ENCODE data around the gene NT5M. TPM values are rescaled to one million over a fixed set of nuclear protein-coding genes. Genes with fewer than 3 reads are reported as not detected.

The NT5M gene
- total and polyA plus RNA-seq, 9 of the 15 experiments (the other 6 are each of a cell fraction or from before 2014, with no cell fraction given), result 0.24 to 10.1 (median 3.4) TPM

DNA sequence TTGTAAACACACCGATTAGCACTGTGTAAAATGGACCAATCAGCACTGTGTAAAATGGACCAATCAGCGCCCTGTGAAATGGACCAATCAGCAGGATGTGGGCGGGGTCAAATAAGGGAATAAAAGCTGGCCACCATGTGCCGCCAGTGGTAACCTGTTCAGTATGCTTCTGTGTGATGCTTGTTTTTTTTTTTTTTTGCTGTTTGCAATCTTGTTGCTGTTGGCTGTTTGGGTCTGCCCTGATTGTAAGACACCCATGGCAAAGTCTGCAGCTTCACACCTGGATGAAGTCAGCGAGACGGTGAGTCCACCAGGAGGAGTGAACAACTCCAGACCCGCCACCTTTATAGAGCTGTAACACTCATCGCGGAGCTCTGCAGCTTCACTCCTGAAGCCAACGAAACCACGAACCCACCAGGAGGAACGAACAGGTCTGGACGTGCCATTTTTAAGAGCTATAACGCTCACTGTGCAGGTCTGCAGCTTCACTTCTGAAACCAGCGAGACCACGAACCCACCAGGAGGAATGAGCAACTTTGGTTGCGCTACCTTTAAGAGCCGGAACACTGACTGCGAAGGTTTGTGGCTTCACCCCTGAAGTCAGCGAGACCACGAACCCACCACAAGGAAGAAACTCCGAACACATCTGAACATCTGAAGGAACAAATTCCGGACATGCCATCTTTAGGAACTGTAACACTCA lies 88.6 kb downstream of the NT5M start (continued):
- TF ChIP-seq, protein P1, sequence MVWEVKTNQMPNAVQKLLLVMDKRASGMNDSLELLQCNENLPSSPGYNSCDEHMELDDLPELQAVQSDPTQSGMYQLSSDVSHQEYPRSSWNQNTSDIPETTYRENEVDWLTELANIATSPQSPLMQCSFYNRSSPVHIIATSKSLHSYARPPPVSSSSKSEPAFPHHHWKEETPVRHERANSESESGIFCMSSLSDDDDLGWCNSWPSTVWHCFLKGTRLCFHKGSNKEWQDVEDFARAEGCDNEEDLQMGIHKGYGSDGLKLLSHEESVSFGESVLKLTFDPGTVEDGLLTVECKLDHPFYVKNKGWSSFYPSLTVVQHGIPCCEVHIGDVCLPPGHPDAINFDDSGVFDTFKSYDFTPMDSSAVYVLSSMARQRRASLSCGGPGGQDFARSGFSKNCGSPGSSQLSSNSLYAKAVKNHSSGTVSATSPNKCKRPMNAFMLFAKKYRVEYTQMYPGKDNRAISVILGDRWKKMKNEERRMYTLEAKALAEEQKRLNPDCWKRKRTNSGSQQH (CRISPR knock-in tag; IDR thresholded peaks at IDR 0.05), result no peak
- no peak for TF ChIP-seq TGIF2 (CRISPR knock-in tag; IDR thresholded peaks at IDR 0.05)
- TF ChIP-seq TARDBP (IDR thresholded peaks at IDR 0.05), result no peak
- no peak for TF ChIP-seq ZZZ3 (IDR thresholded peaks at IDR 0.05)
- no peak for TF ChIP-seq GATAD2A (IDR thresholded peaks at IDR 0.05)
- no peak for TF ChIP-seq ZNF696 (CRISPR knock-in tag; conservative IDR thresholded peaks at IDR 0.05)
- TF ChIP-seq ZNF384 (IDR thresholded peaks at IDR 0.05; ENCODE audit: low read depth, low read length), result no peak
- TF ChIP-seq L3MBTL2 (IDR thresholded peaks at IDR 0.05), result peak; percentile 41; the same call in 1 of the 2 replicates
- no peak for TF ChIP-seq ILK (tag; IDR thresholded peaks at IDR 0.05; ENCODE audit: borderline replicate concordance, low read depth)
- TF ChIP-seq ZNF76 (CRISPR knock-in tag; IDR thresholded peaks at IDR 0.05; ENCODE audit: borderline replicate concordance), result no peak
- 0 out of 2 replicates have a peak, but pooled peaks have one; percentile 30 for TF ChIP-seq MBD2 (IDR thresholded peaks at IDR 0.05; ENCODE audit: borderline replicate concordance, low read depth)
- TF ChIP-seq KAT7 (CRISPR knock-in tag; IDR thresholded peaks at IDR 0.05; ENCODE audit: borderline replicate concordance), result no peak
- TF ChIP-seq CCAR2 (IDR thresholded peaks at IDR 0.05; ENCODE audit: low read depth, low read length), result no peak
- no peak for TF ChIP-seq ETV6 (IDR thresholded peaks at IDR 0.05; ENCODE audit: borderline replicate concordance in 1 of 2, low read depth in 2 of 2, low read length in 1 of 2)
- no peak for TF ChIP-seq ETV6 (CRISPR knock-in tag; IDR thresholded peaks at IDR 0.05; ENCODE audit: borderline replicate concordance)
- TF ChIP-seq, protein P2, sequence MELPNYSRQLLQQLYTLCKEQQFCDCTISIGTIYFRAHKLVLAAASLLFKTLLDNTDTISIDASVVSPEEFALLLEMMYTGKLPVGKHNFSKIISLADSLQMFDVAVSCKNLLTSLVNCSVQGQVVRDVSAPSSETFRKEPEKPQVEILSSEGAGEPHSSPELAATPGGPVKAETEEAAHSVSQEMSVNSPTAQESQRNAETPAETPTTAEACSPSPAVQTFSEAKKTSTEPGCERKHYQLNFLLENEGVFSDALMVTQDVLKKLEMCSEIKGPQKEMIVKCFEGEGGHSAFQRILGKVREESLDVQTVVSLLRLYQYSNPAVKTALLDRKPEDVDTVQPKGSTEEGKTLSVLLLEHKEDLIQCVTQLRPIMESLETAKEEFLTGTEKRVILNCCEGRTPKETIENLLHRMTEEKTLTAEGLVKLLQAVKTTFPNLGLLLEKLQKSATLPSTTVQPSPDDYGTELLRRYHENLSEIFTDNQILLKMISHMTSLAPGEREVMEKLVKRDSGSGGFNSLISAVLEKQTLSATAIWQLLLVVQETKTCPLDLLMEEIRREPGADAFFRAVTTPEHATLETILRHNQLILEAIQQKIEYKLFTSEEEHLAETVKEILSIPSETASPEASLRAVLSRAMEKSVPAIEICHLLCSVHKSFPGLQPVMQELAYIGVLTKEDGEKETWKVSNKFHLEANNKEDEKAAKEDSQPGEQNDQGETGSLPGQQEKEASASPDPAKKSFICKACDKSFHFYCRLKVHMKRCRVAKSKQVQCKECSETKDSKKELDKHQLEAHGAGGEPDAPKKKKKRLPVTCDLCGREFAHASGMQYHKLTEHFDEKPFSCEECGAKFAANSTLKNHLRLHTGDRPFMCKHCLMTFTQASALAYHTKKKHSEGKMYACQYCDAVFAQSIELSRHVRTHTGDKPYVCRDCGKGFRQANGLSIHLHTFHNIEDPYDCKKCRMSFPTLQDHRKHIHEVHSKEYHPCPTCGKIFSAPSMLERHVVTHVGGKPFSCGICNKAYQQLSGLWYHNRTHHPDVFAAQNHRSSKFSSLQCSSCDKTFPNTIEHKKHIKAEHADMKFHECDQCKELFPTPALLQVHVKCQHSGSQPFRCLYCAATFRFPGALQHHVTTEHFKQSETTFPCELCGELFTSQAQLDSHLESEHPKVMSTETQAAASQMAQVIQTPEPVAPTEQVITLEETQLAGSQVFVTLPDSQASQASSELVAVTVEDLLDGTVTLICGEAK (IDR thresholded peaks at IDR 0.05), result no peak
- TF ChIP-seq, protein P2 (CRISPR knock-in tag; IDR thresholded peaks at IDR 0.05), result no peak
- TF ChIP-seq CREBBP (IDR thresholded peaks at IDR 0.05; ENCODE audit: low read depth, low read length), result no peak
- TF ChIP-seq ZBED1 (IDR thresholded peaks at IDR 0.05), result no peak

All from K562 (cell line).